Measurements from ENCODE around the gene FBXO42. TPM values are rescaled to one million over a fixed set of nuclear protein-coding genes. Genes with fewer than 3 reads are reported as not detected.
"Not testable (repeated sequence)": the region's sequence is repeated elsewhere in the genome, so short reads cannot be mapped to it uniquely, and the experiment has no call there.

Gene FBXO42
- total RNA-seq, 2 experiments from 2014 or later, result 16.5 to 17.2 TPM

DNA sequence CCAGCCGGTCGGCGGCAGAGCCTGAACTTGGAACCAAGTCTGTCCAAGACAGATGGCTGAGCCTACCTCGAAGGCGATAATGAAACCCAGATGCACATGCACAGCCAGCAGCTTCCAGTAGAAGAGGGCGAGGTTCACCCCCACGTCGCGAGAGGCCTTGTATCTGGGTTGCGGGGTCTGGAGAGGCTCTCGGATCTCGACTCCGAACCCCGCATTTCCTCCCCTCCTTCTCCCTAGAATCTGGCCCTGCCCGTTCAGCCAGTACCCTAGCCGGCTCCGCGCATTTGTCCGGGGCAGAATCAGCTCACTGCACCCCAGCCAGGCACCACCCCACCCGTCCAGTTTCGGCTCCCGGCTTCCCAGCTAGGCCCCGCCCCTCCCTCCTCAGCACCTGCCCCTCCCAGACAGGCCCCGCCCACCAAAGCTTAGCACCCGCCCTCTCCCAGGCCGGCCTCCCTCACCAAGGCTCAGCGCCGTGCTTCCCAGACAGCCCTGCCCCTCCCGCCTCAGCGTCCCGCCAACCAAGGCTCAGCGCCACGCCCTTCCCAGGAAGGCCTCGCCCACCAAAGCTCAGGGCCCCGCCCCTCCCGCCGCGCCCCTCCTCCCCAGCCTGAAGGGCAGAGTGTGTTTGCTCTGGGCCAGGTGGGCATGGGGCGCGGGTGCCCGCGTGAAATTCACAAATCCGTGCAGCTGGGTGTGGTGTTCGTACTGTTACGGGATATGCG lies 135.1 kb downstream of the FBXO42 start:
- POLR2A ChIA-PET, result interaction anchor here (0.7 to 2.3 kb wide), 2 partner anchors 10 to 296 kb away, joined by 3 to 10 read pairs; no protein-coding TSS in a partner anchor
- CTCF ChIA-PET, result interaction anchor here (0.6 to 1.4 kb wide), 5 partner anchors 10 to 79 kb away, joined by 3 to 5 read pairs (median 3); no protein-coding TSS in a partner anchor

DNA sequence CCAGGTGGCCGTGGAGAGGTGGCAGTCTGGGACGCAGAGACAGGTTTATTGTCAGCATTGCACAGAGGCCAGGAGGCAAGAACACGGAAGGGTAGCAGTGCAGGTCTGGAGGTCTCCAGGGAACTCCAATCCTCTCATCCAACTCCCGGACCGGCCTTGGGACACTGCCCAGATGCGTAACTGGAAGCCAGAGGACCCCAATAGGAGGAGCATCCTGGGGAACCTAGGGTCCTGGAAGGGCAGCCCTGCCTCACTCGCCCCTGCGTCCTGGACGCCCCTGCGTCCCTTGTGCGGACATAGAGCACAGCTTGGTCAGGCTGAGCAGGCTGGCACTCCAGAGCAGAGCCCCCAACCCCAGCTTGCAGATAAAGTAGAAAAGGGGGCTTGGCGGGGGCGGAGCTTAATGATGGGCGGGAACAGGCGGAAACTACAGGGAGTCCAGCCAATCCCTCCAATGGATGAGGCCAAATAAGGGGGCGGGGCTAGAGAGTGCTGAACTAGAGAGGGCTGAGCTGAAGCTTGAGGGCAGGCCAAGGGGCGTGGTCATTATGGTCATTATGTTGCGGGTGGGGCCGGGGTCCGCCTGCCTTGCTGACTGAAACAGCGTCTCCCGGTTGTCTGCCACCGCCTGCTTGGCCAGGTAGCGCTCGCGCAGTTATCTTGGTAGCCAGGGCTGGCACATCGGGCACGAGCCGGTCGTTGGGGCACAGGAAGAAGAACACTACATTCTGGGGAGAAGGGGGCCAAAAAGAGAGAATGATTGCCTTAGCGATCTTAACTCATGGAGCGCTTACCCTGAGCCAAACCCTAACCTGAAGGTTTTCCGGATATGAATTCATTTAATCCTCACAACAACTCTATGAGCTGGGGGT lies 136.2 kb downstream of the FBXO42 start:
- ChIA-PET CTCF (interaction anchor here (0.6 to 1.4 kb wide), 2 partner anchors 26 to 80 kb away, joined by 3 to 4 read pairs; no protein-coding TSS in a partner anchor), POLR2A (interaction anchor here (1.0 to 2.3 kb wide), 2 partner anchors 9 to 140 kb away, joined by 3 to 10 read pairs; no protein-coding TSS in a partner anchor)

GRCh38 chr1:16215240-16215639 lies 137.0 kb downstream of the FBXO42 start:
- POLR2A ChIA-PET, CTCF ChIA-PET: not testable (repeated sequence)

DNA sequence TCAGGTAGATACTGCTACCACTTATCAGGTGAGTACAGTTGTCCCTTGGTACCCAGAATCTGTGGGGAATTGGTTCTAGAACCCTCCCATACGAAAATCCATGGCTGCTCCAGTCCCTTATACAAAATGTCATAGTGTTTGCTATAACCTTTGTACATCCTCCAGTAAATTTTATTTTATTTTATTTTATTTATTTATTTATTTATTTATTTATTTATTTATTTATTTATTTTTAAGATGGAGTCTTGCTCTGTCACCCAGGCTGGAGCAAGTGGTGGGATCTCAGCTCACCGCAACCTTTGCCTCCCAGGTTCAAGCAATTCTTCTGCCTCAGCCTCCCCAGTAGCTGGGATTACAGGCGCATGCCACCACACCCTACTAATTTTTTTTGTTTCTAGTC lies 138.7 kb downstream of the FBXO42 start:
- CTCF ChIA-PET, result interaction anchor here (1.2 kb wide), 1 partner anchor 31 kb away, joined by 4 read pairs; no protein-coding TSS in a partner anchor

GRCh38 chr1:16213013-16213412 lies 139.3 kb downstream of the FBXO42 start:
- POLR2A ChIA-PET, result no interaction called here
- CTCF ChIA-PET, result interaction anchor here (1.2 kb wide), 1 partner anchor 31 kb away, joined by 4 read pairs; no protein-coding TSS in a partner anchor

More for the DNA sequence above, 138.7 kb downstream of the FBXO42 start:
- POLR2A ChIA-PET, result not testable (repeated sequence)

- POLR2A ChIA-PET, result no interaction called here
- CTCF ChIA-PET, result interaction anchor here (1.2 kb wide), 1 partner anchor 32 kb away, joined by 4 read pairs; no protein-coding TSS in a partner anchor
Observed at GRCh38 chr1:16212251-16212961, 139.9 kb downstream of the FBXO42 start, which contains the start of gene ARHGEF19. TSS of gene ARHGEF19 (minus strand) at chr1:16212652. CDS start at chr1:16209054, 3,598 bp downstream.

DNA sequence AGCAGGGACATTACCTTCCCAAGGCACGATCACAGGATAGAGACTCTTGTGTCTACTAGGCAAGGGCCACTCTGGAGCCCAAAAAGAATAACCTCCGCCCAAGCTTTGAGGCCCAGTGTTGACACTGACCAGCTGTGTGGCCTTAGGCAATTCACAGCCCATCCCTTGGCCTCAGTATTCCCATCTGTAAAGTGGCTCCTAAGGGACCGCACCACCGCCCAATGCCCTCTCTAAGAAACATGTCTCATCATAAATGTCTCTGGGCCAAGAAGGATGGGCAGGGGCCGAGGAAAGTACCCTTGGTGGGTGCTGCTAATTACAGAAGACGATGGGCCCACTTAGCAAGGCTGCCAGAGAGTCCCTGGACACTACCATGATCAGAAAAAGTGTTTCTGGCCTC lies 140.5 kb downstream of the FBXO42 start:
- ChIA-PET CTCF (no interaction called here), POLR2A (no interaction called here)

- ChIA-PET POLR2A (no interaction called here), CTCF (no interaction called here)
Observed at GRCh38 chr1:16210581-16210980, 141.7 kb downstream of the FBXO42 start.

- CTCF ChIA-PET, result no interaction called here
- POLR2A ChIA-PET, result no interaction called here
Observed at GRCh38 chr1:16209847-16210407, 142.4 kb downstream of the FBXO42 start.

- CTCF ChIA-PET, result no interaction called here
- POLR2A ChIA-PET, result no interaction called here
Observed at GRCh38 chr1:16209132-16209846, 143.0 kb downstream of the FBXO42 start.

- POLR2A ChIA-PET, result no interaction called here
- CTCF ChIA-PET, result no interaction called here
Observed at GRCh38 chr1:16208270-16208987, 143.9 kb downstream of the FBXO42 start.

DNA sequence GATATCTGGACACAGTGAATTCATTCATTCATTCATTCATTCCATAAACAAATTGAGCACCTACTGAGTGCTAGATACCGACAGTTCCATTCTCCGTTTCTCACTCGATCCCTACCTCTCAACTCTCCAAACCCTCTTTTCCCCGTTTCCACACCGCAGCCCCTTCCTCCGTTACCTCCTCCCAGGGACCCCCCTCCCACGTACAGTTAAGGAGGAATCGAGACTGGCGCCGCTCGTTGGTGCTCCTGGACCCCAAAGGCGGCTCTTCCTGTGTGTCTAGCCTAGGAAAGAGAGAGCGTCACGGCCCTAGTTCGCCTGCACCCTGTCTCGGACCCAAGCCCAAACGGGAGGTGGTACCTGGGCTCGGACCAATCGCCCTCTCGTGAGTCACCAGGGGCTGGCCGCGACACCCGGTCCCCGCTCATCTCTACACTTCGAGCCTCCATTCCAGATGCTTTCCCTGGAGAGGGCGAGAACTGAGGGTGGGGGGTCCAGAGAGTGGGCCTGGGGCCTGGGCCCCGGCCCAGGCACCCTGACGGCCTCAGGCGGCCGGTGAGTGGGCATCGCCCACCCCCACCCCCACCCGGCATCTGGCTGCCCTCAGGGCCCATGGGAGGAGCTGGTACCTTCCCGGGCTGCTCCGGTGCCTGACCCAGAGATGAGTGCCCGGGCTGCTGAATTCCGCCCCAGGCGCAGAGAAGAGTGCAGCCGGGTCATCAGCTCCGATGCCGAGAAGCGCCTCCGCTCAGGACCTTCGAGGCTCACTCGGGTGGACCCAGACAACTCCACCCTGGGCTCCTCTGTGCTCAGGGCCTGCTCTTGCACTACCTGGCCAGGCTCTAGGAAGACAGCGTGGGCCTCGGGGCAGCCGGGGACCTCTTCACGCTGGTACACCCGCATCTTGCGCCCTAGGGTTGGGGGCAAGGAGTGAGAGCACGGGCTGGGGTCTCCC lies 144.7 kb downstream of the FBXO42 start:
- POLR2A ChIA-PET, result interaction anchor here (0.6 to 1.4 kb wide), 5 partner anchors 9 to 181 kb away, joined by 3 to 10 read pairs (median 4); partner anchors contain the start of gene CPLANE2

GRCh38 chr1:16206547-16207317 lies 145.5 kb downstream of the FBXO42 start:
- POLR2A ChIA-PET, result interaction anchor here (0.6 to 1.4 kb wide), 5 partner anchors 10 to 181 kb away, joined by 3 to 10 read pairs (median 4); partner anchors contain the start of gene CPLANE2
- CTCF ChIA-PET, result interaction anchor here (1.0 to 1.3 kb wide), 2 partner anchors 11 to 37 kb away, joined by 3 to 4 read pairs; no protein-coding TSS in a partner anchor

More for the DNA sequence above, 144.7 kb downstream of the FBXO42 start:
- CTCF ChIA-PET, result interaction anchor here (1.0 to 1.3 kb wide), 2 partner anchors 10 to 36 kb away, joined by 3 to 4 read pairs; no protein-coding TSS in a partner anchor

- POLR2A ChIA-PET, result no interaction called here
- CTCF ChIA-PET, result interaction anchor here (1.3 kb wide), 1 partner anchor 38 kb away, joined by 4 read pairs; no protein-coding TSS in a partner anchor
Observed at GRCh38 chr1:16205891-16206546, 146.3 kb downstream of the FBXO42 start.

GRCh38 chr1:16205334-16205671 lies 147.0 kb downstream of the FBXO42 start:
- ChIA-PET POLR2A (no interaction called here), CTCF (interaction anchor here (1.3 to 2.1 kb wide), 2 partner anchors 33 to 39 kb away, joined by 4 to 6 read pairs; no protein-coding TSS in a partner anchor)
